ENCODE data around the gene TWNK.

The TWNK gene

DNA sequence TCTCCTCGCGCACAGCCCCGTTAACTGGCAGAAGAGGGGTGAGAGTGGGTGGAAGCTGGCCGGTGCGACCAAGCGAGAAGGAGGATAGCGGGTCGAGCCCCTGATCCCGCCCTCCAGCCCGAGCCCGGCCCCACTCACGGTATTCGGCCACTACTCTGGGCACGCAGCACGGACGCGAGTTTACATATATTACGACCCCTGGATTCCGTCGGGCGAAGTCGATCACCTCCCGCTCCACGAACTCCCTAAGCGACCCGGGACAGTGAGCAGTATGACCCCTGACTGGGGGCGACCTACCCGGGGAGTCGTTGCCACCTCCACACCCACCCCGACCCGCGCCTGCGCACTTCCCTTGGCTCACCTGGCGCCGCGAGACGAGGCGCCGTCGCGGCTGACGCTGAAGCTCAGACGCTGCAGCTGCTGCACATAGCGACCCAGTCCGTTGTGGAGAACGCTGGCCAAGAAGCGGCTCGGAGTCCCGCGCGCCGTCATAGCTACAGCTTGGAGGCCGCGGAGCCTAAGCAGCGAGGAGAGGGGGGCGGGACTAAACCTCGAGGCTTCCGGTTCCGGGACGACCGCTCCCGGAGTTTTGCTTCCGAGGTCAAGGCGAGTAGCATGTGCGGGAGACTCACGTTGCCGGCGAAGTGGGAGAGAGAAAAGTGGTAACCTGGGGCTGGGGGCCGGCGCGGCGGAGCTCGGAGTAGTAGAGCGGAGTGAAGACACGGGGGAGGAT is at the start of gene TWNK, which contains the start of gene MRPL43:
TWNK (plus strand) TSS at position 592 of the 733 bp plus-strand sequence. CDS start 668 bp downstream, outside the sequence.
MRPL43 (minus strand) TSS at position 546 of the 733 bp plus-strand sequence; CDS start at position 492, 54 bp downstream.
- no peak for FAIRE-seq
- peak; percentile 52 for DNase-seq (ENCODE audit: low spot score)

DNA sequence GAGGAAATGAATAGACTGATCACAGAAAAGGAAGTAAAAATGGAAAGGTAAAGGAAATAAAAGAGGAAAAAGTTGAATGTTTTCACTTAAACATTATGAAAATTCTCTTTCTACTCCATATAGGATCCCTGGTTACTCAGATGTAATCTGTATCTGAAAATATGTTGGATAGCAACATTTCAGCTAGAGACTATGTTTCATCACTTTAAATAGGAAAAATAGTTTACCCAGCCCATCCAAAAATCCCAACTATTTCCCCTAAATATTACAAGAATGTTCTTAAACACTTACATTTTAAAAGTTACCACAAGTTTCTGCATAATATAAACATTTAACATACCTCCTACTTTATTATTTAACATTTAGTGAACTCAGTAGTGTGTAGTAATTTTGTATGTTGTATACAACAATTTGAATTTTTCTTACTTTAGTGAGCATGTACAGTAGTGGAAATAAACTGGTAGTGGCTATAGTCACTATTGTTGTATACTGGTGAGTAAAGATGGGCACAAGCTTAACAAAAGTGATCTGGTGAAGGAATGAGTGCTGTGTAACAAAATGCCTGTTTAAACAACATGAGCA is 47.5 kb upstream of the TWNK start:
- FAIRE-seq (no peak), DNase-seq (ENCODE audit: low spot score) (no peak)

DNA sequence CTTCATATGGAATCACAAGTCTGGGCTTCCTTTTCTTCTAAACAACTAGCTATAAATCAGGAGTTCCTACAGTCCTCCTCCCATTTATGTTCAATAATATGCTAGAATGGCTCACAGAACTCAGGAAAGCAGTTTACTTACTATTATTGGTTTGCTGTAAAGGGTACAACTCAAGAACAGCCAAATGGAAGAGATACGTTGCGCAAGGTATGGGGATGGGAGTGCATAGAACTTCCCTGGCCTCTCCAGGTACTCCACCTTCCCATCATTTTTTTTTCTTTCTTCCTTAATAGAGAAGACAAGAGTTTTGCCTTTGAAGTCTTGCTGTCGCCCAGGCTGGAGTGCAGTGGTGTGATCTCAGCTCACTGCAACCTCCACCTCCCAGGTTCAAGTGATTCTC is 45.1 kb upstream of the TWNK start:
- FAIRE-seq (no peak), DNase-seq (ENCODE audit: low spot score) (no peak)

DNA sequence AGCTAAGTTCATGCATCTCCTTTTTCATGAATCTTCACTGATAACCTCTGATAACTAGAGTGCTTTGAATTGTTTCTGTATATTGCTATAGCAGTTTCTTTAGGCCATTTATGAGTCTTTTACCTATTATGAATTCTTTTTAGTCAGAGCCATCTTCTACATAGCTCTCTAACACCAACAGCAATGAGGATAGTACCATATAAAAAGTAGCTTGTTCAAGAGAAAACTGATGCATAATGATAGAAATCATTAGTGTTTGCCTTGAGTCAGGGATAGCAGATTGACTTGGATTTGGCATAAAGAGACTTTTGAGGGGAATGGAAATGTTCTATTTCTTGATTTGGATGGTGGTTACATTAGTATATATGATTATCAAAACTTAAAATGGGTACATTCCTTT is 43.8 kb upstream of the TWNK start:
- FAIRE-seq = no peak

DNA sequence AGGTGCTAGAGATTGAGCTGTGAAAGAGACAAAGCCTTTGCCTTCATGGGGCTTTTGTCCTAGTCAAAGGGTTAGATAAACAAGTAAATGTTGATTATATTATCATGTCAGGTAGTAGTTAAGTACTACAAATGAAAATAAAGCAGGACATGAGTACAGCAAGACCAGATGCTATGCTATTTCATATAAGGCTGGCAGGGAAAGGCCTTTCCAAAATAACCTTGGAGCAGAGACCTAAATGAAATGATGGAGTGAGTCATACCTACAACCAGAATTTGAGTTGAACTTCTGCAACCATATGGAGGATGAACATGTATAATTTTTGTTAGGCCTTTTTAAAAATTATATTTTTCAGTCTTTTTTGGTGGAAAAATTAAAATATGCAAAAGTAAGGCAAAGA is 41.6 kb upstream of the TWNK start:
- no peak for DNase-seq (ENCODE audit: low spot score)
- FAIRE-seq = no peak

More for the DNA sequence above, 43.8 kb upstream of the TWNK start:
- no peak for DNase-seq (ENCODE audit: low spot score)

DNA sequence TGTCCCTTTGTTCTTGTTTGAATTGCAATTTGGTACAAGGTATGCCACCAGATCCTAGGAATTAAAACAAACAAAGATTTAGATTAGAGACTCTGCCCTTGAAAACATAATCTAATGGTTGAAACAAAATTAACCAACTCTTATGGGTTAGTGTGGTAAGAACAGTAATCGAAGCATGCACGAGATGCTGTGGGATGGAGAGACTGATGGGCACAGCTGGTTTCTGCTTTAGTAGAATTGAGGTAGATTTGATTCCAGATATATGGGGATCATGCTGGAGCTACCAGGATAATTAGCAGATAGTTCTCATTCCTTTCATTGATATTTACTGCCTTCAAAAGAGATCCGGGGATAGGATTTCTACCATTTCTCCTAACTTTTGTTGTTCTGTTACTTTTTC is 38.4 kb upstream of the TWNK start:
- no peak for DNase-seq (ENCODE audit: low spot score)

DNA sequence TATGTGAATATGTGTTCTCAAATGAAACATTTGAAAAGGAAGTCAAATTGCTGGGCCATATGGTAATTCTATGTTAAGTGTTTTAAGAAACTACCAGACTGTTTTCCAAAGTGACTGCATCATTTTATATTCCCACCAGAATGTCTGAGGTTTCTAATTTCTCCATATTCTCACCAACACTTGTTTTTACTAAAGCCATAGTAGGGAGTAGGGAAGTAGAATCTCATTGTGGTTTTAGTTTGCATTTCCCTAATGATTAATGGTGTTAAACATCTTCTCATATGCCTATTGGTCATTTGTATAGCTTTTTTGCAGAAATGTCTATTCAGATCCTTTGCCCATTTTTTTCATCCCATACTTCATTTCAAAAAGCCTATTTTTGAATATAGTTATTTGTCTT is 27.1 kb upstream of the TWNK start:
- DNase-seq (ENCODE audit: low spot score) (no peak), FAIRE-seq (no peak)

More for the DNA sequence above, 38.4 kb upstream of the TWNK start:
- no peak for FAIRE-seq

DNA sequence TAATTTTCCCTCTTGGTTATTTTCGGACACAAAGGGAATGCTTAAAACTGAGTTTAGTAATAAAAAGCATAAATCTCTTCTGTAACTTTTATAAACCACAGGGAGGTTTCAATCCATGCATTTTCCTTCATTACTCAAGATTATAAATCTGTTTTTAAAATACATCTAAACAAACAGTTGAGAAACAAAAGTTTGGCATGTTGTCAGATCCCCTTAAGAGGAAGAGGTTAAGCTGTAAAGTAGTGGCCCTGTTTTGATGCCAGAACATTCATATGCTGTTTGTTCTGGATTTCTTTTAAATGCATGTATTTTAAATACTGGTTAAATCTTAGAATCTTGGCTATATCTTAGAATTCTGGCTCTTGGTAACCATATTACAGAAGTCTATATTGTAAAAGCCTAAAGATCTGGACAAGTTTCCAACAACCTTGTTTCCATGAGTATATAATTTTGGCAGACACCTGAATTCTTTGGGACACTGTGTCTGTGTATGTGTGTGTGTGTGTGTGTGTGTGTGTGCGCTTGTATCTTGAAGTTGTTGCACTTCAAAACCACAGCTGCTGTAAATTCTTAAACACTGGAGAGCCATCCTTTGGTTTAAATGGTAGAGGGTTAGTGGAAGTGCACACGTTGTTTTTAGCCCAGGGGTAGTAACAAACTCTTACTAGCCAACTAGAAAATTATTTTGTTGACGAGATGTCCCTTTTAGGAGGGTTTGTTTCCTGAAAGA is 24.8 kb upstream of the TWNK start:
- DNase-seq (ENCODE audit: low spot score) = no peak
- FAIRE-seq = no peak

DNA sequence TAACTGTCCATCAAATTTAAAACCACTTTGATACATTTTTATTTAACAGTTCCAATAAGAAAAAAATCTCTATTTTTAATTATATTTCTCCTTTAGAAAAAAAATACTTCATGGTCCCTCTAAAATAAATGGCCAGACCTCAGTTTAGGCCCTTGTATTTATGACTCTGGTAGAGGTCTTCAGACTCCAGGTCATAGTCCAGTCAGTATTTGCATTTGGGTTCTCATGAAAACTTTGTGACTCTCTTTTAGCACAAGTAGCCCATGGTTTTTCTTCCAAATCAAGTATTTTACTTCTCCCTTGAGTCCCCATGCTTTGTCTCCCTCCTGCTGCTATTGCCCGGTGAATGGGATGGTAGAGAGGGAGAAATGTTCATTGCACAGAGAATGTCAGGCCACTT is 23.5 kb upstream of the TWNK start:
- FAIRE-seq = no peak
- DNase-seq (ENCODE audit: low spot score) = no peak

DNA sequence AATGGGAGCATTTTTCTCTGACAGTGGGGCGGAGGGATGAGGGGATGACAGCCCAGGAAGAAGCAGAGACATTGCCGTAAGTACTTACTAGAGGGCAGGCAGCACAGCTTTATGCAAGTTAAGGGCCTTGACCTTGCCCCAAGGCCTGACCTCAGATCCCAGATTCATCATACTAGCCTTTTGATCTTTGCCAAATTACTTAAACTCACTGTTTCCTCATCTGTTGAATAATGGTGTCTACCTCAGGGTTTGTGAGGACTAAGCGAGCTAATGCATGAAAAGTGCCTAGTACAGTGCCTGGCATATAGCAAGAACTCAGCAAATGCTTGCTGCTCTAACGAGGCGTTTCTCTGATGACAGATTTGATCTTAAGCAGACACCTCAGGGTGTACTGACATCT is 21.5 kb upstream of the TWNK start:
- DNase-seq (ENCODE audit: low spot score) (no peak), FAIRE-seq (no peak)

DNA sequence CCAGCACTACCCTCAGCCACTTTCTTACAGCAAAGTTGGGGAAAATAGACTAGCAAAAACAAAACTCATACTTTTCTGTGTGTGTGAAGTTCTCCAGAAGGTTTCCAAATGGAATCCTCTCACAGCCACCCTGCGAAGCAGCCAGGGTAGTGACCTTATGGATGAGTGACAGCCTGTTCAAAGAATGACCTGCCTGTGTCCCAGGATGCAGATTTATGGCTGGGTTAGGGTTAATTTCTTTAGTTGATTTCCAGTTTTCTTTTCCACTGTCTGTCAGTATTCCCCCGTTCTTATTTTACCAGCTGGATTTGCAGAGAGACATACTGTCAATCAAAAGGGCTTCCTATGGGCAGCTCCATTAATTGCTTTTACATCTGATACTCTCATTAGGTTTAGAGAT is 20.5 kb upstream of the TWNK start:
- DNase-seq (ENCODE audit: low spot score) (no peak), FAIRE-seq (no peak)

DNA sequence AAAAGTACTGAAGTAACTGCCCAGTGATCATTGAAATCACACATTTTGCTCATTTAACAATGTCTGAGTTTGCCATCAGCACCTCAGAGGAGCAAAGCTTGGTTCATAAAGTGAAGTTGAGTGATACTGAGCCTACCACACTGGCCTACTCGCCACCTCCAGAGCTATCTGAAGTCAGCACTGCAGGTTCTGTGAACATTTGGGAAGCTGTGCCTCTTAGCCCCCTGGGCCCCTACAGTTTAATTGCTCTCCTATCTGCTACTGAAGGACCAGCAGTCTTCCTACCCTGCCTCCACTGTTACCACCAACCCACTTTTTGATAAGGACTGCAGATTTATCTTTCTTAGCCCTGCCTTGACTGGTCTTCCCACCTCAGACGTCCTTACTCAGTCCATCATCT is 20.0 kb upstream of the TWNK start:
- FAIRE-seq (no peak), DNase-seq (ENCODE audit: low spot score) (no peak)

DNA sequence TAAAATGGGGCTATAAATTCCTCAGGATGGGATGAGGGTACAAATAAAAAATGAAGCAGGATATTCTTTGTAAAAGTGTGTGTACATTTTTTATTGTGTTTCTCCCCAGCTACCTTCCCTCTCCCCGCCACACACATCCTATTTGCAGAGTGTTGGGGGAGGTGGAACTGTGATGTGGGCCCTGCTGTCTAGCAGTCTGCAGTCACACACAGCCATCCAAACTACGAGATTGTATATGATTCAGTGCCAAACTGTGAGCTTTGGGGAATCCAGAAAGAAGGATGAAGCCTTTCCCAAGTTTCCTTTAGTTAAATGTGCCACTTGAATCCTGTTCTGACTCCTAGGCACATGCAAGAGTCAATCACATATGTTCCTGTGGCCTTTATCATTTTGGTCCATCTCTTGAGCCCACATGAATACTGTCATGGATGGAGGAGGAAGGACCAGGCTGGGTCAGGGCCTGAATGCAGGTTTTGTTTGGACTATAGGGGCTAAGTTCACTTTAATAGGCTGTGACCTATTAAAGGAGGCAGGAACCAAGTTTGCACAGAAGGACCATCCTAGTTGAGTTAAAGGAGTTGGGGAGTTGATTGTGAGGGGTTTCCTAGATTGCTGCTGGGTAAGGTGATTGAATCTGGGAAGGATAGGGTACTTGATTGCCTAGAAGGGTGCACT is 19.1 kb upstream of the TWNK start:
- DNase-seq (ENCODE audit: low spot score) = no peak
- no peak for FAIRE-seq

DNA sequence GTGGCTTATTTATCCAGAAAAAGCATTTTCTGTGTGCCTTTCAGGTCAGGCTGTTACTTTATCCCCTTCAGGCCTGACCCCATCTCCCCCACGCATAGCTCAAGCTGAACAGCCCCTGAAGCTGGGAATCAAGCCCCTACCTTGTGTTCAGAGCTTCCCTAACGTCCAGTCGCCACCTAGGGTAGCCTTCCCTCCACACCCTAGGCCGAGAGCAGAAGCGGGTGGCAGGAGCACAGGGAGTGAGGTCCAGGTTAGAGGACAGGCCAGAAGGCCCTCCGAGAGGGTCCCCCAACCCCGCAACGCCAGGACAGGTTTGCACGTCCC is 18.5 kb upstream of the TWNK start:
- FAIRE-seq = no peak
- no peak for DNase-seq (ENCODE audit: low spot score)

DNA sequence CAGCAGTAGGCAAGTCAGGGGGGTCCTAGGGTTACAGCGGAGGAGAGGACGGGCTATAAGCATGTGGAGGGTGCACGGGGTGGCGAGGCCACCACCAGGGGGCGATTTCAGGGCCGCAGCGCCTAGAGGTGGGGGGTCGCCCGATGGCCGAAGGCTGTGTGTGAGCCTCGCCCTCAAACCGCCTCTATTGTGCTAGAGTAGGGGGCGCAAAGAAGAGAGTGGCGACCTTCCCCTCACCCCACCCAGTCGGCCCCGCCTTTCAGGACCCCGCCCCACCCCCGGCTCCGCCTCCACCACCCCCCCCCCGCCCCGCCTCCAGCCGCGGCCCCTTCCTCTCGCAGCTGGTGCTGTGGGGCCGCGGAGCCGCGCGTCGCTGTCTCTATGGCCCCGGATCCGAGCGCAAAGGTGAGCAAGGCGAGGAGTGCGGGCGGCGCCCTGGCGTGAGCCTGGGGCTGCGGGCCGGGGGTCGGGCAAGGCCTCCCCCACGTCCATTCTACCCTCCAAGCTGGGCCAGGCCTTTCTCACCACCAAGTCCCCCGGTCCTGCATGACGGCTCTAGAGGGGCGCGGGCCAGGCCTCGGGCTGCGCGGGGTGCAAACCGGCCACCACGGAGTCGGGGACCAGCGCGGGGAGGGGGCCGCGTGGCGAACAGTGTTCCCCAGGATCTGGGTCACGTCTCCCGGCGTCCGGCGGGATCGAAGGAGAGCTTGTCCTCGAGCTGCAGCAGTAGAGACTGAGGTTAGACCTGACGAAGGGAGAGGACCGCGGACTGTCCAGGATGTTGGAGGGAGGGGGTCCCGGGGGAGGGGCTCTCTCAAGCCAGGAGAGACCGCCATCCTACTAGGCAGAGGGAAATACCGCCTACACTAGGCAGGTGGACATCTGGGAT is 17.9 kb upstream of the TWNK start, which contains the start of gene SEMA4G:
SEMA4G (plus strand) TSS at position 318 of the 889 bp plus-strand sequence. CDS start 3,409 bp downstream, outside the sequence.
- FAIRE-seq (no peak), DNase-seq (ENCODE audit: low spot score) (no peak)

DNA sequence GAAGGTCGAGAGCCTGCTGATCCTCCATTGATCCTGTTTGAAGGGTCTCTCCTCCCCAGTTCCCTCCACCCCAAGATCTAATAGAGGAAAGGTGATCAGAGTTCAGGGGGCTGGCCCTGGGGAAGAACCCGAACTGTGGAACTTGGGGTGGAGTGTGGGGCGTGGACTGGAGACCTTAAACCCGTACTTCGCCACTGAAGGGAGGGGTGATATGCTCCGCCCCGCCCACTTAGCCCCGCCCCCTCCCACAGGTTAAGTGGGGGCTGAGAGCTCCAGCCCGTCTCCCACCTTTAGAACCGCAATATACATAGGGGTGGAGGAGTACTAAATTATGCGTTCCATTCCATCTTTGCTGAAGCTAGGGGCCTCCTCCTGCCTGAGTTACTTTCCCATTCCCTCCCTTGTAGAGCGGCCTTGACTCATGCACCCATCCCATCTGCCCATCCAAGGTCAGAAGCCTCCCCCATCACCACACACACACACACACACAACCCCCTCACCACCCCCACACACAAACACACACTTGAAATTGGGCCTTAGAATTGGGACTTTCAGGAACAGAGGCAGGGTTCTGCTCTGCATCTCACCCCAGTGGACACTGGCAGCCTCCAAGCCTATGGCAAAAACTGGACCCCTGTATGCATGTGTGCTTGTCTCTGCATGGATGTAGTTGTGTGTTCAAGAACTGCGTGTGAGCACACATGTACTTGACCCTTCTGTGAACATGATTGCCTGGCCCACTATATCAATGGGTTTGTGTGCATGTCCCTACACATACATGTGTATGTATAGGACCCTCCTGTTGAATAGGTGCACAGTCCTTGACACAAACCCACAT is 17.0 kb upstream of the TWNK start:
- no peak for FAIRE-seq
- no peak for DNase-seq (ENCODE audit: low spot score)

DNA sequence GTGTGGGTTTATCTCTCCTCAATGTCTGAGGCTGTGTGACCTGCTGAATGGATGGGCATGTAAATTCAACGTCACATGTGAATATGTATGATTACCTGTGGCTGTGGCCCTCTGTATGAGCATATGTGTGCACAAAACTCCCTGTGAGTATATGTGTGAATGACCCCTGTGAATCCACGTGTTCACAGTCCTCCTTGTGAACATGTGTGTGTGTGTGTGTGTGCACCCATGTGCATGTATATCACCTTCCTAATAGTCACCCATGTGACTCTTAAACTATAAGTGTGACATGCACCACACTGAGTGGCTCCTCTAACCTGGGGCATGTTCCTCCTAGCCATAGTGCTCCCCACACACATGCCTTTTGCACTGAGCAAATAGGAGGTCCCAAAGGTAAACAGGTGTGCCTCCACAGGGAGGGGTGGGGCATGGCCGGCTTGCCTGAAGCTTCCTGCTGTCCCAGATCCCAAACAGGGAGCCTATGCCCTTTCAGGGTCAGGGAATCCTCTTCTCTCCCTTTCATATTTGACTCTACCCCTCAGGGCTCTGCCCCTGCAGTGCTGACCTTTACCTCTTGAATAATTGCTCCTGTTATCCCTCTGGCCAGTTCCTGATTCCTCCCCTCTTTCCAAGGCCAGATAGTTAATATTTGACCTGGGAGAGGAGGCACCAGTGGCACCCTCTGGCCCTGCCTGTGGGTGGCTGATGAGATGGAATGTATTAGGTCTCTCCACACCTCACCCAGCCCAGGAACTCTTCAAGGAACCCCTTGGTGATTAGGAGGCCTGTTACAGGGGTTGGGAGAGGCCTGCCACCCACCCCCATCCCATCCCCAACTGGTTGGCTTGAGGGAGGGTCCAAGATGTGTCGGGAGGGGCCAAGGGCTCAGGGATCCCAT is 16.2 kb upstream of the TWNK start:
- peak; percentile 25 for FAIRE-seq
- no peak for DNase-seq (ENCODE audit: low spot score)

DNA sequence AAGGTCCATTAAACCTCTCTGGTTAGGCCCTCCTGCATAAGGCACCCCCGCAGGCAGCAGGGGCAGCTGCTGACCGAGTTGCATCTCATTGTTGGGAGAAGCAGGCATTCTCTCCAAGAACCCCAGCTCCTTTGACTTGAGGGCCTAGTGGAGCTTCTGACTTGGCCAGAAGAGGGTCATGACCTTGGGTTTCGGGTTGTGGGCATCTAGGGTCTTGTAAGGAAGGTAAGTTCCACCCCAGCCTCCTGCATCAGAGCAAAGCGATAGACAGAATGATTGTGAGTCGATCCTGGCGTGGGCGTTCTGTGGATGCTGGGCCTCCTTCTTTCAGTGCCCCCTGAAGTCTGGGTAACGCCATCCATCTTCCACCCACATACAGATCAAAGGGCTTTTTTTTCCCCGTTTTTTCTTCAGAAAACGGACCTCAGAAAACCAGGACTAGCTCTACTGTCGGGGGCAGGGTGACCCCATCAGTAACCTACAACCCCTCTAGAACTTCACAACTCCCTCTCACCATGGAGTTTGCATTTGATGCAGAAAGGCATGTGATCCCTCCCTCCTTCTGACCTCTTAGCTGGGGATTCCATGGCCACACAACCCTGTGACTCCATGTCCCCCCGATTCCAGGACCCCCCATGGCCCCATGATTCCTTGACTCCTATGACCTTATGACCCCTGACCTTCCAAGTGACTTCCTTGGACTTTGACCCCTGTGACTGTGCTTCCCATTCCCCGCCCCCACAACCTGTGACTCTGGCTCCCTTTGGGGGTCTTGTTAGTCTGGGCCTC is 15.0 kb upstream of the TWNK start:
- no peak for FAIRE-seq
- DNase-seq (ENCODE audit: low spot score) = no peak

Measured in RCC 7860 (cell line).